Measurements from ENCODE around the gene ILDR1.

Gene ILDR1

GRCh38 chr3:121951291-121951919, 70.6 kb downstream of the ILDR1 start:
- TF ChIP-seq CTCF (IDR thresholded peaks at IDR 0.05) = no peak

DNA sequence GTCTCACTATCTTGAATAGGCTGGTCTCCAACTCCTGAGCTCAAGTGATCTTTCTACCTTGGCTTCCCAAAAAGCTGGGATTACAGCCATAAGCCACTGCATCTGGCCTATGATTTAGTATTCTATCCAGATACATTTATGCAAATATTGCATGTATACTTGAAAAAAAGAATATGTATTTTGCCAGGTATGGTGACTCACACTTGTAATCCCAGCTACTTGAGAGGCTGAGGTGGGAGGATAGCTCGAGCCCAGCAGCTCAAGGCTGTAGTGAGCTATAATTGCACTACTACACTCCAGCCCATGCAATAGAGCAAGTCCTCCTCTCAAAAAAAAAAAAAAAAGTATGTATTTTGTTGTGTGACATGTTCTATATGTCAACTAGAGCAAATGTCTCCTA, 73.4 kb downstream of the ILDR1 start:
- TF ChIP-seq CTCF (IDR thresholded peaks at IDR 0.05) = no peak

DNA sequence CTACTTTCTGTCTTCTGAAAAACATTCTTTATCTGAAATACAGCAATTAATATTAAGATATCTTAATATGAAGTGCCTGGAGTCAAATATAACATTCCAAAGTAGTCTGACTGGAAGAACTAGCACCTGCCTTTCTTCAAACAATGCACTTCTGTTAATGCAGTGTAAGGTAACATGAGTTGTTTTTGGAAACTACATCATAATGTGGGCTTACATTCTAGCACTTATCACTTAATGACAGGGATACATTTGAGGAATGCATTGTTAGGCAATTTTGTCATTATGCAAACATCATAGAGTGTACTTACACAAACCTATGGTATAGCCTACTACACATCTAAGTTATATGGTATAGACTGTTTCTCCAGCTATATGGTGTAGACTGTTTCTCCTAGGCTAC, 78.6 kb downstream of the ILDR1 start:
- TF ChIP-seq CTCF (IDR thresholded peaks at IDR 0.05) = no peak

- no peak for TF ChIP-seq CTCF (IDR thresholded peaks at IDR 0.05)
These were observed 79.8 kb downstream of the ILDR1 start for GRCh38 chr3:121942116-121942786.

DNA sequence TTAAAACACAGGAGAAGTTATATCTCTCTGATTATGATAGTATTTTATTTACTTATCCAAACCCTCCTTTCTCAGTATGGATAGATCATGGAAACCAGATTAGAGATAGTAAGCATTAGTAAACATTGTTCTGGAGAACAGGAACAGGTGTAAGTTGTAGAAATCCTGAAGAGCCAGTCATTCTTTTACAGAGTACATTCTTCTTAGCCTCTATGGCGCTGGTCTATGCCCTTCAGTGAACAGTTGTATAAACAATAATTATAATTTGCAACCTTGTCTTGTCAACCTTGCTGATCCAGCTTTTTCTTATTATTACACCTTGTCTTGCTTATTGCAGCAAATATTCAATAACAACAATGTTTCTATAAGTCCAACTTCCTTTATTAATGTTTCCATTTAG, 80.5 kb downstream of the ILDR1 start:
- TF ChIP-seq CTCF (IDR thresholded peaks at IDR 0.05) = no peak

All from LNCAP (cell line).